Skeletal muscle cell (primary cell): ENCODE data around the gene SMARCA1.

Source experiments
- DNase-seq: peaks from one replicate; pipeline ENCODE4 v3.0.0-alpha.2; 2010; ENCODE audit warnings: low read depth
- H3K4me3 ChIP-seq: 2 replicates; pipeline ENCODE4 v1.5.1; 2011; ENCODE audit warnings: low read depth, mild to moderate bottlenecking, control low read depth, low read length, moderate library complexity

Gene SMARCA1

DNA sequence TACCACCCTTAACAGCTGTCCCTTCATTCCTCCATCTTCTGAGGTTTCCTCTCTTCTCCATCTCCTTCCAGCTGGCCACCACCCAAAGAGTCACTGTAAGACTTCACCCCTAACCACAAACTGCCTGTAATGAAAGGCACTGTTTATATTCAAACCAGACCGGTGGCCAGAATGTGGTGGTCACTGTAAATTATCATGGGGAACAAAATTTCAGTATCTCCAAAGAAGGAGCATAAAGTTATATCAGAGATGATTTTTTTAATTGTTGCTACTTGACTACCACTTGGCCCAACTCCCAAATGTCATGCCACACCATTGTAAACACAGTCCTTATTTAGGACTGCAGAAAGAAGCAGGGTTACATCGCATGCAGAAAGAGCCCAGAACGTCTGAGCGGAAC is 44.8 kb downstream of the SMARCA1 start:
- no peak overlapping the region for H3K4me3 ChIP-seq
- DNase-seq, result peak; percentile 16

DNA sequence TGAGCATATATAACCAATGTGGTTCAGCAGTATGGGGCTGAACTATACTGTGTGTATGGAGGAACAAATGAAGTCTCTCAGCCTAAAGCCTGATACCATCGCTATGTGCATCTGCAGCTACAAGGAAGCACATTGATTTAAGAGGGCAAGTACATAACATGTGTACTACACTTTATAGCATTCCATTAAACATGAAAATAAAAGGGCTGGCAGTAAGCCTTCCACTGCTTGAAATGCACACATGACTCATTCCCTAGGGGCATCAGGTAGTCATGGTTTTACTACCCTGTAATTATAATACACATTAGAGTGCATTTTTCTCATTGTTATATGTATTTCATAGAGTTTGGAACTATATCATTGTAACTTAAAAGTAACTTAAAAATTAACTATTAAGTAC is 51.2 kb downstream of the SMARCA1 start:
- H3K4me3 ChIP-seq, result no peak overlapping the region
- peak; percentile 10 for DNase-seq

GRCh38 chrX:129462707-129463106 is 60.6 kb downstream of the SMARCA1 start:
- H3K4me3 ChIP-seq, result no peak overlapping the region
- no peak for DNase-seq

DNA sequence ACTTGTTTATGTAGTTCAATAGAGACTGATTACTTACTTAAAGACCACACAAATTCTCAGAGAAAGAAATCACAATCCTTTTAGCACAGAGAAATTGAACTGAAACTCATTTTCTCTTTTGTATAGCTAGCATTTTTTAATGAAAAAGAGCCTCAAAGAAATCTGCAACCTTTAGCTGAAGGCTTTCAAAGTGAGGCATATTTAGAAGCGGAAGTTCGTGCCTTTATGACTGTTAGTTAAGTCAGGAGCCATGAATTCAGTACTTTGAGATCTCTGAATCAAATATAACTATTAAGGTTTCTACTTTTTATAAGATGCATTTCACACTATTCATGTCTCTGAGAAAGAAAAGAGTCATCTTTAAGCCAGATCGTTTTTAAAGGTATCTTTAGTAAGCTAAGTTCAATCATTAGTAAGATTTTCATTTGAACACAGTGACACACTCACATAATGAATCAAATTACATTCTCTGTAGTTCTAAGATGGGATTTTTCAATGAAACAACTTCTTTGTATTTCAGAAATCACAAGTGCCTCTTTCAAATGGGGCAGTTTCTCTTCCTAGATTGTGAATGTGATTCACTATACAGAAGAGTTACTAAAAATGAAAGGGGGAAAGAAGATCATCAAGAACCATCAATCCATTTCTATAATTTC is 61.4 kb downstream of the SMARCA1 start:
- H3K4me3 ChIP-seq, result no peak overlapping the region
- DNase-seq, result no peak

- DNase-seq, result no peak
- no peak overlapping the region for H3K4me3 ChIP-seq
Observed at GRCh38 chrX:129452523-129452922, 70.8 kb downstream of the SMARCA1 start.

- no peak for DNase-seq
- no peak overlapping the region for H3K4me3 ChIP-seq
Observed at GRCh38 chrX:129450123-129450522, 73.2 kb downstream of the SMARCA1 start.

DNA sequence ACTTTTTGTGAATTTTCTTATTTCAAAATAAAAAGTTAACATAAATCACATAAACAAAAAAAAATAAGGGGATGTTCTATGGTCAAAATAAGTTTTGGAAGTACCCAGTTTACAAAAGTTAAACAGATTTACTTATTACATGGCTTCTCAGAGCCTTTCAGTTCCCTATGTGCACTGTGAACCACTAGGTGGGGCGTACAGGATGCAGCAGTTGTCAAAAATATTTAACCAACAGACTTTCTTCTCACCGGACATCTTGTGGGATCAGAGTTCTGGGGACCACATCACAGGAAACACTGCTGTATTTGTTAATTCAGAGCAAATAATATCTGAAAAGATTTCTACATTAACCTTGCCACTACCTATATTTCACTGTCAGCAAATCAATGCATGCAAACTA is 74.1 kb downstream of the SMARCA1 start:
- H3K4me3 ChIP-seq, result no peak overlapping the region
- no peak for DNase-seq

DNA sequence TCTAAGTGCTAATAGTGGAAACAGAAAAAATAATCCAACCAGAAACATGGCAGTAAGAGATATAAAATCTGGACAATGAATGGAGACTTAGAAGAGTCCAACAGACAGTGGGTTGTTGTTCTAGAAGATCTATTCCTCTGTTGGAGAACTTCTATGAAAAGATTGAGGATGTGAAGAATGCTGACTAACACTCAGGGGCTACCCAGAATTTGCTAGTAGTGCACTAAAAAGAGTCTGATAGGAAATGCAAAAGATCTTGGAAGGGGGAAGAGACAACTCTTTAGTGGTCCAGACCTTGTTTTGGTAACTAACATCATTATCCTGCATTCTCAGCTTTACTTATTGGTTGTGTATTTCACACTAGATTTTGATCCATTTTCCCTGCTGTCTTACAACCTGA is 77.9 kb downstream of the SMARCA1 start:
- no peak overlapping the region for H3K4me3 ChIP-seq
- DNase-seq, result no peak

DNA sequence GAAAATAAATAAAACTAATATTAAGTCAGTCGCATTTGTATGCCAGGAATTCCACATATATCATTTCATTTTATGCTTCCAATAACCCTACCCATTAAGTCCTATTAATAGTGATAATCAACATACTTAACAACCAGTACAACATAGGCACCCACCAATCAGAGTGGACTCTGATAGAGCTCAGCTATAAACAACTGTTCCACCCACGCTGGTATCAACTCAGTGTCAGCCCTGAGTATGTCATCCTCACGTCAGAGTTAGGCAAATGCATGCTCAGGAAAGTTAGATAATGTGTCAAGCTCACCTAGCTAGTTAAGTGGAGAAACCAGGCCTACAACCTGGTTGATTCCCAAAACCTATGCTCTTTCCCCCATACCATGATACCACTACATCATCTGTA is 89.3 kb downstream of the SMARCA1 start:
- H3K4me3 ChIP-seq, result no peak overlapping the region

DNA sequence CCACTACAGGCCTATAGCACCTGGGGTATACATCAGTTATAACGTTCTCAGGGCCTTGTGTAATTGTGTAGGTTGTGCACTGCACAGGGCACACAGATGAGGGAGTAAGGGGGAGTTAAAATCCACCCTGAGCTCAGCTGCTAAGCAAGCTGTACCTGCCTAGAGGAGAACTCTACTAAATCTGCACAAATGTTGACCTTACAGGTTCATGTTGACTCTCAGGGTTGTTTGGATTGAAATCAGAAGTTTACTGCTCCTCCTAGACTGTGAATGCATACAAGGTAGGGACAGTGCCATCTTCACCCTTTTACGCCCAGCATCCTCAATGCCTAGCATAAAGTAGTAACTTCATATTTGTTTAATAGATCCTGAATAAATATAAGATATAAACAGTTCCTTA is 89.8 kb downstream of the SMARCA1 start:
- no peak for DNase-seq
- no peak overlapping the region for H3K4me3 ChIP-seq

More for the DNA sequence above, 89.3 kb downstream of the SMARCA1 start:
- no peak for DNase-seq

DNA sequence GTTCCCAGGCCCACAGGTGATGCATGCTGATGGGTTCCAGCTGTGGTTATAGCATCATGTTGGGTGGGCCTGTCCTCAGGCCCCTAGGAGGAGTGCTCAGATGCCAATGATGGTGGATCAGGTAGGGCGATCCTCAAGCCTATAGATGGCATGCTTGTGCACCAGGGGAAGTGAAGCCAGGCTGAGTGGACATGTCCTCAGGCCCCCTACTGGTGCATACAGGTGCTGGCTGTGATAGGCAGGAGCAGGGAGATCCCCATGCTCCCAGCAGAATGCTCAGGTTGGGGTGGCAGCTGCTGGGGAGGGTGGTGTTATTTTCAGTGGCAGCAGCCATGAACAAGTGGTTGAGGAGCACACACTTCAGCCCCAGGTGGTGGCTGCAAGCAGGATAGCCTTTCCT is 96.0 kb downstream of the SMARCA1 start:
- DNase-seq, result no peak
- no peak overlapping the region for H3K4me3 ChIP-seq

GRCh38 chrX:129423191-129423590 is 100.1 kb downstream of the SMARCA1 start:
- H3K4me3 ChIP-seq, result no peak overlapping the region
- no peak for DNase-seq

DNA sequence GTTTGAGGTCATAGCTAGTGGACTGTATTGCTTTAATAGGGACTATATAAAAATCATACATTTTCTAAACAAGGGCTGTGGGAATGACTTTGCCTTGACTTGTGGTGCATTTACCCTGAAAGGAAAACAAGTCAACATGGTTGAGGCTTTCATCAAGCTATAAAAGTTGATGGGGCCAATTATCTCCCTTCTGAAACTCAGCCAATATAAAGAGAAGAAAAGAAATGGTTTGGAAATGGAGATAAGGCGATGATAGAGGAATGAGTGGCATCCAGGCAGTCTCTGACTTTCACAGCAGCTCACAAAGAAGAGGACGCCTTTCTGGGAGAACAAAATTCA is 118.7 kb downstream of the SMARCA1 start:
- DNase-seq, result no peak
- H3K4me3 ChIP-seq, result no peak overlapping the region

GRCh38 chrX:129403974-129404669 is 119.2 kb downstream of the SMARCA1 start:
- no peak for DNase-seq
- no peak overlapping the region for H3K4me3 ChIP-seq
